Naive B cell (primary cell): ENCODE data around the gene SCARF1. TPM values are rescaled to one million over a fixed set of nuclear protein-coding genes. Genes with fewer than 3 reads are reported as not detected.
"Not testable (repeated sequence)": the region's sequence is repeated elsewhere in the genome, so short reads cannot be mapped to it uniquely, and the experiment has no call there.

Experiments
- ATAC-seq, 2 donors: fragments of 150-1000 bp; cut with Tn5 transposase; 2 replicates each; pipeline ENCODE4 v1.10.0; 2021; ENCODE audit warnings: low read depth in 2 of 2, mild to moderate bottlenecking in 2 of 2, moderate library complexity in 2 of 2
- DNase-seq: peaks from one replicate; pipeline ENCODE4 v3.0.0; 2022
- H3K27ac Mint-ChIP-seq, 6 donors: one replicate each; pipeline ENCODE4 v1.8.0; 2020 to 2022; ENCODE audit warnings: mild to moderate bottlenecking in 6 of 6, mixed read lengths in 6 of 6, moderate library complexity in 5 of 6, inconsistent platforms in 2 of 6
- H3K27me3 Mint-ChIP-seq, 3 donors: one replicate each; pipeline ENCODE4 v1.8.0; 2021 to 2022; ENCODE audit warnings: mixed read lengths in 3 of 3, mild to moderate bottlenecking in 1 of 3
- H3K36me3 Mint-ChIP-seq, 2 donors: one replicate each; pipeline ENCODE4 v1.8.0; 2020 to 2022; ENCODE audit warnings: mixed read lengths in 2 of 2, inconsistent platforms in 1 of 2, mild to moderate bottlenecking in 1 of 2
- H3K4me1 Mint-ChIP-seq, 3 donors: one replicate each; pipeline ENCODE4 v1.8.0; 2020 to 2022; ENCODE audit warnings: mixed read lengths in 3 of 3, inconsistent platforms in 1 of 3, mild to moderate bottlenecking in 1 of 3, moderate library complexity in 1 of 3
- H3K4me3 Mint-ChIP-seq, 8 donors: one replicate each; pipeline ENCODE4 v1.8.0; 2020 to 2022; ENCODE audit warnings: mild to moderate bottlenecking in 8 of 8, mixed read lengths in 8 of 8, moderate library complexity in 8 of 8, inconsistent platforms in 2 of 8
- H3K9me3 Mint-ChIP-seq, 7 donors: one replicate each; pipeline ENCODE4 v1.8.0; 2020 to 2022; ENCODE audit warnings: mixed read lengths in 7 of 7, mild to moderate bottlenecking in 5 of 7, inconsistent platforms in 2 of 7, moderate library complexity in 1 of 7
- polyA plus RNA-seq, 6 donors: library from polyadenylated mRNA; unstranded; fragments of 300-500 nt; fragmentation: Illumina TruSeq; gene quantifications; one replicate each; pipeline ENCODE4 v1.2.3, GENCODE V29; 2021; ENCODE audit warnings: low read depth in 6 of 6

SCARF1 gene
- under 1 TPM in 2 of 6 donors, not detected in 4; 0.13 to 0.32 TPM for polyA plus RNA-seq

GRCh38 chr17:1645207-1646171, at the start of gene SCARF1:
TSS of gene SCARF1 (minus strand) at chr17:1645732. CDS start at chr17:1645697, 35 bp downstream.
- Mint-ChIP-seq H3K4me1 (peaks cover 32 to 46% (median 33%) of the 10 kb centered on the region in 3 donors), H3K4me3 (peak within 1 kb of the TSS; percentile 76 to 93 (median 88)), H3K27ac (peak within 1 kb of the TSS; percentile 44 to 98 (median 94)), H3K27me3 (no peaks in the 10 kb centered on the region), H3K9me3 (no peaks in the 10 kb centered on the region), H3K36me3 (no peaks in the 10 kb centered on the region)
- DNase-seq (no peak), ATAC-seq (no peak)

- Mint-ChIP-seq H3K27ac (peak overlapping the region in 1 of 6 donors; percentile 30), H3K4me1 (no peaks in the 10 kb centered on the region), H3K27me3 (peaks cover 10 to 19% (median 11%) of the 10 kb centered on the region in 3 donors), H3K36me3 (peaks cover 0 to 7% of the 10 kb centered on the region in 2 donors), H3K9me3 (peaks cover 0 to 4% (median 0%) of the 10 kb centered on the region in 7 donors), H3K4me3 (no peak overlapping the region)
- ATAC-seq, result no peak
- no peak for DNase-seq
These were observed 47.8 kb upstream of the SCARF1 start for GRCh38 chr17:1693339-1693738.

- Mint-ChIP-seq H3K27me3 (peaks cover 6 to 19% (median 10%) of the 10 kb centered on the region in 3 donors), H3K4me3 (peak overlapping the region in 1 of 8 donors; percentile 22), H3K27ac (no peak overlapping the region), H3K9me3 (peaks cover 0 to 4% (median 0%) of the 10 kb centered on the region in 7 donors), H3K36me3 (peaks cover 0 to 7% of the 10 kb centered on the region in 2 donors), H3K4me1 (peaks cover 0 to 4% (median 0%) of the 10 kb centered on the region in 3 donors)
- no peak for DNase-seq
- no peak for ATAC-seq
These were observed 45.2 kb upstream of the SCARF1 start for GRCh38 chr17:1690544-1691221.

GRCh38 chr17:1688405-1688804, 42.9 kb upstream of the SCARF1 start:
- not testable (repeated sequence) for H3K9me3 Mint-ChIP-seq, H3K27ac Mint-ChIP-seq, DNase-seq, H3K4me3 Mint-ChIP-seq, ATAC-seq
- H3K36me3 Mint-ChIP-seq, result peaks cover 0 to 15% of the 10 kb centered on the region in 2 donors
- H3K4me1 Mint-ChIP-seq, result peaks cover 15 to 19% (median 15%) of the 10 kb centered on the region in 3 donors
- H3K27me3 Mint-ChIP-seq, result peaks cover 3 to 15% (median 11%) of the 10 kb centered on the region in 3 donors

GRCh38 chr17:1686086-1686485, 40.6 kb upstream of the SCARF1 start:
- H3K4me1 Mint-ChIP-seq, result peaks cover 27 to 37% (median 35%) of the 10 kb centered on the region in 3 donors
- ATAC-seq (no peak), DNase-seq (no peak)
- peaks cover 0 to 4% (median 0%) of the 10 kb centered on the region in 3 donors for H3K27me3 Mint-ChIP-seq
- peak overlapping the region in 5 of 8 donors; percentile 11 to 50 (median 26) for H3K4me3 Mint-ChIP-seq
- peaks cover 11 to 19% of the 10 kb centered on the region in 2 donors for H3K36me3 Mint-ChIP-seq
- peaks cover 0 to 2% (median 0%) of the 10 kb centered on the region in 7 donors for H3K9me3 Mint-ChIP-seq
- H3K27ac Mint-ChIP-seq, result peak overlapping the region in 2 of 6 donors; percentile 74 to 84

- ATAC-seq (peak; percentile 96 to 98), DNase-seq (peak; percentile 98)
- Mint-ChIP-seq H3K4me3 (peak within 1 kb of the TSS; percentile 91 to 100 (median 98)), H3K4me1 (peaks cover 35 to 48% (median 38%) of the 10 kb centered on the region in 3 donors), H3K27ac (peak within 1 kb of the TSS; percentile 97 to 100 (median 99)), H3K9me3 (no peaks in the 10 kb centered on the region), H3K36me3 (peaks cover 19 to 31% of the 10 kb centered on the region in 2 donors), H3K27me3 (peaks cover 0 to 4% (median 0%) of the 10 kb centered on the region in 3 donors)
These were observed 39.1 kb upstream of the SCARF1 start, which contains the start of gene PRPF8 for GRCh38 chr17:1684378-1685189. TSS of gene PRPF8 (minus strand) at chr17:1684867. CDS start at chr17:1684571, 296 bp downstream.

- H3K36me3 Mint-ChIP-seq, result peaks cover 23 to 32% of the 10 kb centered on the region in 2 donors
- H3K27ac Mint-ChIP-seq, result peak overlapping the region in 5 of 6 donors; percentile 97 to 100 (median 99)
- peaks cover 0 to 4% (median 0%) of the 10 kb centered on the region in 3 donors for H3K27me3 Mint-ChIP-seq
- peaks cover 35 to 48% (median 38%) of the 10 kb centered on the region in 3 donors for H3K4me1 Mint-ChIP-seq
- no peaks in the 10 kb centered on the region for H3K9me3 Mint-ChIP-seq
- ATAC-seq (no peak), DNase-seq (no peak)
- H3K4me3 Mint-ChIP-seq, result peak overlapping the region; percentile 91 to 100 (median 98)
These were observed 37.9 kb upstream of the SCARF1 start for GRCh38 chr17:1683459-1683858.

GRCh38 chr17:1676401-1676800, 30.9 kb upstream of the SCARF1 start:
- peak overlapping the region in 2 of 8 donors; percentile 6 to 63 for H3K4me3 Mint-ChIP-seq
- H3K4me1 Mint-ChIP-seq, result peaks cover 5 to 14% (median 12%) of the 10 kb centered on the region in 3 donors
- peak overlapping the region in 3 of 6 donors; percentile 47 to 72 (median 62) for H3K27ac Mint-ChIP-seq
- H3K36me3 Mint-ChIP-seq, result peaks cover 30 to 38% of the 10 kb centered on the region in 2 donors
- ATAC-seq (no peak), DNase-seq (no peak)
- no peaks in the 10 kb centered on the region for H3K9me3 Mint-ChIP-seq
- H3K27me3 Mint-ChIP-seq, result no peaks in the 10 kb centered on the region

- H3K4me1 Mint-ChIP-seq, result peaks cover 10 to 25% (median 14%) of the 10 kb centered on the region in 3 donors
- H3K9me3 Mint-ChIP-seq, result no peaks in the 10 kb centered on the region
- no peak for DNase-seq
- H3K4me3 Mint-ChIP-seq, result no peak overlapping the region
- no peaks in the 10 kb centered on the region for H3K27me3 Mint-ChIP-seq
- H3K36me3 Mint-ChIP-seq, result peaks cover 31 to 57% of the 10 kb centered on the region in 2 donors
- H3K27ac Mint-ChIP-seq, result peak overlapping the region in 2 of 6 donors; percentile 12 to 68
- no peak for ATAC-seq
These were observed 27.7 kb upstream of the SCARF1 start for GRCh38 chr17:1673041-1673785.

- H3K27ac Mint-ChIP-seq, result not testable (repeated sequence)
- H3K36me3 Mint-ChIP-seq, result peaks cover 21 to 33% of the 10 kb centered on the region in 2 donors
These were observed 18.4 kb upstream of the SCARF1 start for GRCh38 chr17:1663934-1664333.

GRCh38 chr17:1661045-1661444, 15.5 kb upstream of the SCARF1 start:
- no peak for ATAC-seq
- DNase-seq, result no peak
- Mint-ChIP-seq H3K9me3 (no peaks in the 10 kb centered on the region), H3K27me3 (no peaks in the 10 kb centered on the region), H3K4me3 (no peak overlapping the region), H3K27ac (no peak overlapping the region), H3K36me3 (peaks cover 38 to 46% of the 10 kb centered on the region in 2 donors), H3K4me1 (peaks cover 7 to 10% (median 9%) of the 10 kb centered on the region in 3 donors)

More at GRCh38 chr17:1663934-1664333, 18.4 kb upstream of the SCARF1 start:
- not testable (repeated sequence) for H3K4me1 Mint-ChIP-seq, H3K27me3 Mint-ChIP-seq, H3K9me3 Mint-ChIP-seq, DNase-seq, ATAC-seq, H3K4me3 Mint-ChIP-seq

GRCh38 chr17:1658100-1658499, 12.6 kb upstream of the SCARF1 start:
- ATAC-seq (no peak), DNase-seq (no peak)
- Mint-ChIP-seq H3K4me1 (peaks cover 7 to 10% (median 9%) of the 10 kb centered on the region in 3 donors), H3K27ac (peak overlapping the region in 1 of 6 donors; percentile 81), H3K4me3 (peak overlapping the region in 1 of 8 donors; percentile 30), H3K27me3 (no peaks in the 10 kb centered on the region), H3K36me3 (peaks cover 42 to 58% of the 10 kb centered on the region in 2 donors), H3K9me3 (no peaks in the 10 kb centered on the region)
